Measurements from ENCODE around the gene ARPC5. TPM values are rescaled to one million over a fixed set of nuclear protein-coding genes. Genes with fewer than 3 reads are reported as not detected.

Gene ARPC5
- polyA plus RNA-seq, 3 donors = 142 to 163 (median 162) TPM

- no peak for DNase-seq (ENCODE audit: extremely low read depth in 1 of 11, low read depth in 9 of 11, low spot score in 4 of 11)
Observed at GRCh38 chr1:183576537-183576936, 59.0 kb downstream of the ARPC5 start.

GRCh38 chr1:183575606-183576005, 60.0 kb downstream of the ARPC5 start:
- no peak for DNase-seq (ENCODE audit: extremely low read depth in 1 of 11, low read depth in 9 of 11, low spot score in 4 of 11)

- no peak for DNase-seq (ENCODE audit: extremely low read depth in 1 of 11, low read depth in 9 of 11, low spot score in 4 of 11)
Observed at GRCh38 chr1:183572721-183573120, 62.9 kb downstream of the ARPC5 start.

GRCh38 chr1:183571678-183572268, 63.8 kb downstream of the ARPC5 start:
- no peak for DNase-seq (ENCODE audit: extremely low read depth in 1 of 11, low read depth in 9 of 11, low spot score in 4 of 11)

Other genes starting within 250 kb of the ARPC5 start
- gene NMNAT2, start 217.4 kb downstream of the ARPC5 start, polyA plus RNA-seq (ENCODE audit: insufficient read length in 3 of 3) = 1 to 10 TPM; 3.6 to 4.1 (median 4.1) TPM
- 10 to 100 TPM; 68.1 to 76.0 (median 71.4) TPM for gene SMG7, start 163.3 kb downstream of the ARPC5 start, polyA plus RNA-seq (ENCODE audit: insufficient read length in 3 of 3)
- 1 to 10 TPM; 3.2 to 4.3 (median 4.2) TPM for gene NCF2, start 45.3 kb downstream of the ARPC5 start, polyA plus RNA-seq (ENCODE audit: insufficient read length in 3 of 3)
- not detected for gene APOBEC4, start 17.5 kb upstream of the ARPC5 start, polyA plus RNA-seq (ENCODE audit: insufficient read length in 3 of 3)
- 10 to 100 TPM; 50.1 to 56.2 (median 52.3) TPM for gene RGL1, start 169.3 kb upstream of the ARPC5 start, polyA plus RNA-seq (ENCODE audit: insufficient read length in 3 of 3)